Spleen (tissue), 11 donors: ENCODE data around the gene ZNF683. TPM values are rescaled to one million over a fixed set of nuclear protein-coding genes. Genes with fewer than 3 reads are reported as not detected.

Experiments
- DNase-seq: peaks from one replicate; pipeline ENCODE4 v3.0.0-alpha.2; 2020
- H3K27ac ChIP-seq, 8 donors: fragments of 200-600 bp; sonication (generic) in 7 of 8; 1 replicate in 4 of 8; 2 replicates in 4 of 8; pipeline versions ENCODE4 v1.5.0 to v1.8.0; 2016 to 2021; ENCODE audit warnings: inconsistent platforms in 4 of 8, mild to moderate bottlenecking in 4 of 8, moderate library complexity in 1 of 8
- H3K27me3 ChIP-seq, 7 donors: fragments of 200-600 bp; sonication (generic) in 6 of 7; replicated peaks in 1 of 7; 1 replicate in 4 of 7; 2 replicates in 3 of 7; pipeline versions ENCODE4 v1.5.0 to v1.8.0; 2016 to 2021; ENCODE audit warnings: inconsistent platforms in 3 of 7, mild to moderate bottlenecking in 1 of 7
- H3K36me3 ChIP-seq, 6 donors: fragments of 200-600 bp; sonication (generic) in 5 of 6; 1 replicate in 4 of 6; 2 replicates in 2 of 6; pipeline versions ENCODE4 v1.5.0 to v1.8.0; 2016 to 2021; ENCODE audit warnings: inconsistent platforms in 2 of 6
- H3K4me1 ChIP-seq, 6 donors: fragments of 200-600 bp; sonication (generic) in 5 of 6; 1 replicate in 3 of 6; 2 replicates in 3 of 6; pipeline versions ENCODE4 v1.5.0 to v1.8.0; 2016 to 2021; ENCODE audit warnings: inconsistent platforms in 3 of 6
- H3K4me3 ChIP-seq, 8 donors: fragments of 200-600 bp; sonication (generic) in 7 of 8; 1 replicate in 4 of 8; 2 replicates in 4 of 8; pipeline versions ENCODE4 v1.5.0 to v1.8.0; 2016 to 2021; ENCODE audit warnings: inconsistent platforms in 4 of 8, mild to moderate bottlenecking in 4 of 8, moderate library complexity in 2 of 8
- H3K9me3 ChIP-seq, 8 donors: fragments of 200-600 bp; sonication (generic) in 7 of 8; 1 replicate in 4 of 8; 2 replicates in 4 of 8; pipeline versions ENCODE4 v1.5.0 to v1.8.0; 2016 to 2021; ENCODE audit warnings: inconsistent platforms in 4 of 8
- CTCF ChIP-seq, 11 experiments: fragments of 200-600 bp in 7 of 11; fragments of 450-650 bp in 4 of 11; sonication (generic) in 4 of 11; IDR thresholded peaks in 8 of 11; conservative IDR thresholded peaks in 3 of 11; 1 replicate in 7 of 11; 2 replicates in 4 of 11; pipeline versions ENCODE4 v1.4.0 to v1.8.0; 2016 to 2021; ENCODE audit warnings: antibody characterized with exemption in 11 of 11, inconsistent platforms in 4 of 11, mild to moderate bottlenecking in 1 of 11
- POLR2A ChIP-seq, 3 donors: fragments of 450-650 bp; IDR thresholded peaks; one replicate each; pipeline ENCODE4 v1.5.1; 2017; ENCODE audit warnings: antibody characterized with exemption in 3 of 3, mild to moderate bottlenecking in 1 of 3
- POLR2AphosphoS5 ChIP-seq, 3 donors: sonication (generic); formaldehyde crosslinking; IDR thresholded peaks; one replicate each; pipeline ENCODE4 v1.5.1; 2017; ENCODE audit warnings: antibody characterized with exemption in 3 of 3
- WGBS, 5 donors: extraction: QIAGEN DNeasy Blood & Tissue Kit in 3 of 5; methylation state at CpG; one replicate each; pipeline versions ENCODE4 v1.1.5 to v1.1.7; 2013 to 2018; 5-methylcytosine and 5-hydroxymethylcytosine counted together
- intact Hi-C: fragments of 100-400 bp; cut with DNase I; formaldehyde crosslinking; loops from one replicate; pipeline ENCODE4 v1.15.0; 2023; ENCODE audit warnings: low total_unique reads
- polyA plus RNA-seq, 3 donors: library from polyadenylated mRNA; stranded (reverse); fragments of 200-250 nt; gene quantifications; one replicate each; pipeline ENCODE4 v1.2.1, GENCODE V29; 2013
- total RNA-seq, 7 donors: library from RNA; depleted of rRNA in 3 of 7; stranded (reverse); fragments of >200 nt in 3 of 7; fragmentation: NEBNext Ultra II Directional in 4 of 7; extraction: Animal tissue kit (Norgen Biotek cat#: 25700) in 4 of 7; gene quantifications; one replicate each; pipeline versions ENCODE4 v1.1.0 to v1.2.1, GENCODE V29; 2016 to 2021
- donor health status: healthy with polysubstance abuse.
- donor health status: DM: no; HTN: no; CAD: no; lungs with moderate emphysema.
- donor health status: DM: no; HTN: no; CAD: no.
- donor health status: Bipolar disorder and iron deficiency.
- donor health status: healthy.
- donor health status: DM: no; HTN: no; CAD: no.
- donor health status: DM: yes; HTN: yes; CAD: no.

ZNF683 gene
- total and polyA plus RNA-seq, 10 donors: 0.17 to 1.5 (median 0.50) TPM; not detected in 2

GRCh38 chr1:26409191-26409807 lies 36.7 kb upstream of the ZNF683 start:
- Histone ChIP-seq H3K9me3 (no peaks in the 10 kb centered on the region), H3K4me1 (peaks cover 8 to 27% (median 13%) of the 10 kb centered on the region in 6 donors), H3K36me3 (no peaks in the 10 kb centered on the region), H3K27ac (no peak overlapping the region), H3K4me3 (peak overlapping the region in 1 of 8 donors; percentile 5), H3K27me3 (peaks cover 8 to 97% (median 55%) of the 10 kb centered on the region in 7 donors)
- 2 to 7% (median 3%) methylated on average over 15 to 16 of the region's 16 CpGs for WGBS, 5 donors
- no peak for DNase-seq
- intact Hi-C loops: no loop called here
- TF ChIP-seq POLR2A (IDR thresholded peaks at IDR 0.05) (no peak), CTCF (IDR thresholded peaks at IDR 0.05 in 8 of 11, conservative IDR thresholded peaks at IDR 0.05 in 3 of 11) (no peak), POLR2AphosphoS5 (IDR thresholded peaks at IDR 0.05) (no peak)

GRCh38 chr1:26408604-26409003 lies 36.1 kb upstream of the ZNF683 start:
- Histone ChIP-seq H3K27me3 (peaks cover 8 to 97% (median 50%) of the 10 kb centered on the region in 7 donors), H3K4me1 (peaks cover 8 to 27% (median 13%) of the 10 kb centered on the region in 6 donors), H3K9me3 (no peaks in the 10 kb centered on the region), H3K36me3 (no peaks in the 10 kb centered on the region), H3K4me3 (no peak overlapping the region), H3K27ac (no peak overlapping the region)
- WGBS, 5 donors: 0 to 9% (median 3%) methylated on average over 12 of the region's 12 CpGs
- intact Hi-C loops: no loop called here
- peak; percentile 85 for DNase-seq
- TF ChIP-seq POLR2AphosphoS5 (IDR thresholded peaks at IDR 0.05): no peak
- no peak for TF ChIP-seq CTCF (IDR thresholded peaks at IDR 0.05 in 8 of 11, conservative IDR thresholded peaks at IDR 0.05 in 3 of 11)
- no peak for TF ChIP-seq POLR2A (IDR thresholded peaks at IDR 0.05)

- 76 to 86% (median 80%) methylated on average over 7 of the region's 7 CpGs for WGBS, 5 donors
- intact Hi-C loops: no loop called here
These were observed 32.8 kb upstream of the ZNF683 start for GRCh38 chr1:26405281-26405915.

More at GRCh38 chr1:26405281-26405915, 32.8 kb upstream of the ZNF683 start:
- Histone ChIP-seq H3K27me3 (peaks cover 0 to 95% (median 20%) of the 10 kb centered on the region in 7 donors), H3K4me3 (no peak overlapping the region), H3K9me3 (no peaks in the 10 kb centered on the region), H3K4me1 (peaks cover 8 to 15% (median 12%) of the 10 kb centered on the region in 6 donors), H3K36me3 (no peaks in the 10 kb centered on the region), H3K27ac (no peak overlapping the region)
- TF ChIP-seq POLR2A (IDR thresholded peaks at IDR 0.05) (no peak), CTCF (IDR thresholded peaks at IDR 0.05 in 8 of 11, conservative IDR thresholded peaks at IDR 0.05 in 3 of 11) (no peak), POLR2AphosphoS5 (IDR thresholded peaks at IDR 0.05) (no peak)
- no peak for DNase-seq
